SK-N-SH treated with all-trans-retinoic acid at 6 μM for 48 hours (cell line): ENCODE data around the gene MAML3.

Experiments used
- ARNTL ChIP-seq: fragments of 450-650 bp; formaldehyde crosslinking; IDR thresholded peaks from 2 replicates; pipeline ENCODE4 v1.5.0; 2020; ENCODE audit warnings: low read depth, mild to moderate bottlenecking, moderate library complexity, borderline replicate concordance
- SNAI2 ChIP-seq: fragments of 250-450 bp; sonication (Bioruptor Pico); IDR thresholded peaks from 2 replicates; pipeline ENCODE4 v1.5.0; 2020; ENCODE audit warnings: mild to moderate bottlenecking, moderate library complexity
- TCF4 ChIP-seq: fragments of 250-450 bp; sonication (Bioruptor Pico); IDR thresholded peaks from 2 replicates; pipeline ENCODE4 v1.8.0; 2021; ENCODE audit warnings: mild to moderate bottlenecking, moderate library complexity, borderline replicate concordance
- ZNF8 ChIP-seq: fragments of 450-650 bp; formaldehyde crosslinking; IDR thresholded peaks from 2 replicates; pipeline ENCODE4 v1.5.0; 2020; ENCODE audit warnings: mild to moderate bottlenecking, moderate library complexity
- TF ChIP-seq, protein P1 (sequence below): fragments of 250-450 bp; sonication (Bioruptor Pico); IDR thresholded peaks from 2 replicates; pipeline ENCODE4 v1.8.0; 2020; ENCODE audit warnings: mild to moderate bottlenecking, moderate library complexity, borderline replicate concordance
- TF ChIP-seq, protein P2 (sequence below): fragments of 250-450 bp; sonication (Bioruptor Pico); IDR thresholded peaks from 2 replicates; pipeline ENCODE4 v1.8.0; 2021; ENCODE audit warnings: low read depth, mild to moderate bottlenecking, moderate library complexity, borderline replicate concordance

DNA sequence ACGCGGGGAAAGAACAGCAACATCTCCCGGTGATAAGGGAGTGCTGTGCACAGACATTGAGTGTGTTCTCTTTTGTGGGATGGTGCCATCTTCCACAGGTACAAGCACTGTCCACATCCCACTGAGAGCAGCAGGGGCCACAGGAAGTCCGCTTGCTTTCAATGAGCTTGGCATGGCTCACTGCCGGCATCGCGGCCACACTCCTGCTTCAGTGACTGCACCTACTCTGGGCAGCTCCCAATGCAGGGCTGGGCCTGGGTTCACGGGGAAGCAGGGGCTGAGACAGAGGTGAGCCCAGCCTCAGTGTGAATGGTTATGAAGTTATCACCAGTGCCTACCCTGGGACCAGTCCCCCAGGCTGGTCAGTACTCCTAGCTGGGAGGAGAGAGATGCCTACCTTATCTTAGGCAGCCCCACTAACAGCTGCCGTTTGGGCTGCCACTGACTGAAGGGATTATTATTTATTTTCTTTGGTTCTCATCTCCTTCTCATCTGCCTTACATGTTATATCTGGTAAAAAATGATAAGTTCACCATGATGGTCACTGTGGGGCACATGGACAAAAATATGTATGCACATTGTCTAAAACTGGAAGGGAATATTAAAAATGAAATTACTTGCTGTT is 389.2 kb downstream of the MAML3 start:
- TF ChIP-seq ARNTL (CRISPR knock-in tag) (no peak), SNAI2 (CRISPR knock-in tag) (no peak), ZNF8 (no peak), TCF4 (CRISPR knock-in tag) (no peak)
- TF ChIP-seq, protein P1, sequence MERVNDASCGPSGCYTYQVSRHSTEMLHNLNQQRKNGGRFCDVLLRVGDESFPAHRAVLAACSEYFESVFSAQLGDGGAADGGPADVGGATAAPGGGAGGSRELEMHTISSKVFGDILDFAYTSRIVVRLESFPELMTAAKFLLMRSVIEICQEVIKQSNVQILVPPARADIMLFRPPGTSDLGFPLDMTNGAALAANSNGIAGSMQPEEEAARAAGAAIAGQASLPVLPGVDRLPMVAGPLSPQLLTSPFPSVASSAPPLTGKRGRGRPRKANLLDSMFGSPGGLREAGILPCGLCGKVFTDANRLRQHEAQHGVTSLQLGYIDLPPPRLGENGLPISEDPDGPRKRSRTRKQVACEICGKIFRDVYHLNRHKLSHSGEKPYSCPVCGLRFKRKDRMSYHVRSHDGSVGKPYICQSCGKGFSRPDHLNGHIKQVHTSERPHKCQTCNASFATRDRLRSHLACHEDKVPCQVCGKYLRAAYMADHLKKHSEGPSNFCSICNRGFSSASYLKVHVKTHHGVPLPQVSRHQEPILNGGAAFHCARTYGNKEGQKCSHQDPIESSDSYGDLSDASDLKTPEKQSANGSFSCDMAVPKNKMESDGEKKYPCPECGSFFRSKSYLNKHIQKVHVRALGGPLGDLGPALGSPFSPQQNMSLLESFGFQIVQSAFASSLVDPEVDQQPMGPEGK: no peak
- TF ChIP-seq, protein P2, sequence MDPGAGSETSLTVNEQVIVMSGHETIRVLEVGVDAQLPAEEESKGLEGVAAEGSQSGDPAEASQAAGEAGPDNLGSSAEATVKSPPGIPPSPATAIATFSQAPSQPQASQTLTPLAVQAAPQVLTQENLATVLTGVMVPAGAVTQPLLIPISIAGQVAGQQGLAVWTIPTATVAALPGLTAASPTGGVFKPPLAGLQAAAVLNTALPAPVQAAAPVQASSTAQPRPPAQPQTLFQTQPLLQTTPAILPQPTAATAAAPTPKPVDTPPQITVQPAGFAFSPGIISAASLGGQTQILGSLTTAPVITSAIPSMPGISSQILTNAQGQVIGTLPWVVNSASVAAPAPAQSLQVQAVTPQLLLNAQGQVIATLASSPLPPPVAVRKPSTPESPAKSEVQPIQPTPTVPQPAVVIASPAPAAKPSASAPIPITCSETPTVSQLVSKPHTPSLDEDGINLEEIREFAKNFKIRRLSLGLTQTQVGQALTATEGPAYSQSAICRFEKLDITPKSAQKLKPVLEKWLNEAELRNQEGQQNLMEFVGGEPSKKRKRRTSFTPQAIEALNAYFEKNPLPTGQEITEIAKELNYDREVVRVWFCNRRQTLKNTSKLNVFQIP: no peak
